Loucy (cell line): ENCODE data around the gene JARID2.

ENCODE experiments used
- H2AFZ ChIP-seq: fragments of 200-600 bp; sonication (generic); 2 replicates; pipeline ENCODE4 v1.6.0; 2016; ENCODE audit warnings: antibody characterized with exemption, mild to moderate bottlenecking, low read length, moderate library complexity
- H3F3A ChIP-seq: fragments of 200-600 bp; 2 replicates; pipeline ENCODE4 v1.6.0; 2016; ENCODE audit warnings: antibody characterized with exemption, low read depth, mild to moderate bottlenecking
- H3K27me3 ChIP-seq: fragments of 200-600 bp; sonication (generic); 2 replicates; pipeline ENCODE4 v1.6.1; 2014; ENCODE audit warnings: low read length, mild to moderate bottlenecking; ENCODE audit not compliant: insufficient read depth, poor library complexity, severe bottlenecking
- H3K36me3 ChIP-seq: fragments of 200-600 bp; sonication (generic); 2 replicates; pipeline ENCODE4 v1.6.1; 2016; ENCODE audit warnings: low read length; ENCODE audit not compliant: insufficient read depth
- H3K4me1 ChIP-seq: fragments of 200-600 bp; sonication (generic); 2 replicates; pipeline ENCODE4 v1.5.1; 2014; ENCODE audit warnings: low read length, mild to moderate bottlenecking; ENCODE audit not compliant: insufficient read depth, poor library complexity, severe bottlenecking
- H3K4me2 ChIP-seq: fragments of 200-600 bp; sonication (generic); 2 replicates; pipeline ENCODE4 v1.6.0; 2014; ENCODE audit warnings: antibody characterized with exemption, low read length, low read depth, mild to moderate bottlenecking; ENCODE audit not compliant: poor library complexity, severe bottlenecking
- H3K4me3 ChIP-seq: fragments of 200-600 bp; sonication (generic); 2 replicates; pipeline ENCODE4 v1.5.1; 2014; ENCODE audit warnings: low read length, mild to moderate bottlenecking, mixed read lengths; ENCODE audit not compliant: poor library complexity, severe bottlenecking
- H3K79me2 ChIP-seq: fragments of 200-600 bp; sonication (generic); 2 replicates; pipeline ENCODE4 v1.6.1; 2014; ENCODE audit warnings: low read length; ENCODE audit not compliant: insufficient read depth
- H3K9ac ChIP-seq: fragments of 200-600 bp; sonication (generic); 2 replicates; pipeline ENCODE4 v1.6.0; 2014; ENCODE audit warnings: mild to moderate bottlenecking, low read depth, low read length, moderate library complexity; ENCODE audit not compliant: poor library complexity, severe bottlenecking
- H3K9me2 ChIP-seq: fragments of 200-600 bp; sonication (generic); replicated peaks from 2 replicates; pipeline ENCODE4 v1.6.1; 2016; ENCODE audit warnings: low read depth, low read length, mixed read lengths
- H3K9me3 ChIP-seq: fragments of 200-600 bp; sonication (generic); 2 replicates; pipeline ENCODE4 v1.6.1; 2014; ENCODE audit warnings: mild to moderate bottlenecking, antibody characterized with exemption, low read length, low read depth; ENCODE audit not compliant: insufficient read depth
- H4K20me1 ChIP-seq: fragments of 200-600 bp; sonication (generic); 2 replicates; pipeline ENCODE4 v1.6.0; 2014; ENCODE audit warnings: antibody characterized with exemption, low read length, mild to moderate bottlenecking; ENCODE audit not compliant: insufficient read depth, poor library complexity, severe bottlenecking
- CTCF ChIP-seq: fragments of 200-600 bp; sonication (generic); conservative IDR thresholded peaks from 2 replicates; pipeline ENCODE4 v1.5.1; 2014; ENCODE audit warnings: mild to moderate bottlenecking, antibody characterized with exemption, low read length
- EZH2phosphoT487 ChIP-seq: fragments of 200-600 bp; IDR thresholded peaks from 2 replicates; pipeline ENCODE4 v1.6.1; 2018; ENCODE audit warnings: antibody characterized with exemption, mild to moderate bottlenecking, moderate library complexity, borderline replicate concordance

The JARID2 gene

GRCh38 chr6:15309611-15310283, 63.9 kb downstream of the JARID2 start:
- Histone ChIP-seq H3K4me3 (no peak overlapping the region), H3F3A (no peaks in the 10 kb centered on the region), H3K9ac (no peak overlapping the region), H3K36me3 (peaks cover 29% of the 10 kb centered on the region; the same call in 1 of the 2 replicates), H4K20me1 (peaks cover 98% of the 10 kb centered on the region), H2AFZ (no peak overlapping the region), H3K9me2 (no peaks in the 10 kb centered on the region), H3K27me3 (no peaks in the 10 kb centered on the region), H3K4me2 (no peak overlapping the region), H3K79me2 (peaks cover 100% of the 10 kb centered on the region), H3K4me1 (peaks cover 77% of the 10 kb centered on the region), H3K9me3 (no peaks in the 10 kb centered on the region)
- TF ChIP-seq CTCF (no peak), EZH2phosphoT487 (no peak)

- Histone ChIP-seq H3F3A (no peaks in the 10 kb centered on the region), H3K9me2 (no peaks in the 10 kb centered on the region), H3K4me1 (peaks cover 68% of the 10 kb centered on the region), H3K9me3 (no peaks in the 10 kb centered on the region), H3K36me3 (peaks cover 35% of the 10 kb centered on the region; the same call in 1 of the 2 replicates), H3K4me2 (no peak overlapping the region), H2AFZ (no peak overlapping the region), H4K20me1 (peaks cover 98% of the 10 kb centered on the region), H3K27me3 (no peaks in the 10 kb centered on the region), H3K4me3 (no peak overlapping the region), H3K9ac (no peak overlapping the region), H3K79me2 (peaks cover 100% of the 10 kb centered on the region)
- TF ChIP-seq EZH2phosphoT487: no peak
- no peak for TF ChIP-seq CTCF
Observed at GRCh38 chr6:15310680-15311079, 64.8 kb downstream of the JARID2 start.

GRCh38 chr6:15312500-15312899, 66.6 kb downstream of the JARID2 start:
- Histone ChIP-seq H2AFZ (no peak overlapping the region), H3K4me3 (no peak overlapping the region), H3K9ac (no peak overlapping the region), H3F3A (no peaks in the 10 kb centered on the region), H3K36me3 (peaks cover 35% of the 10 kb centered on the region; the same call in 1 of the 2 replicates), H3K9me3 (no peaks in the 10 kb centered on the region), H3K4me2 (peak overlapping the region; percentile 19), H4K20me1 (peaks cover 100% of the 10 kb centered on the region), H3K9me2 (no peaks in the 10 kb centered on the region), H3K27me3 (no peaks in the 10 kb centered on the region), H3K79me2 (peaks cover 100% of the 10 kb centered on the region), H3K4me1 (peaks cover 72% of the 10 kb centered on the region)
- TF ChIP-seq EZH2phosphoT487: no peak

- no peaks in the 10 kb centered on the region for H3K9me3 ChIP-seq
- H2AFZ ChIP-seq: no peak overlapping the region
- H3F3A ChIP-seq: no peaks in the 10 kb centered on the region
- peaks cover 66% of the 10 kb centered on the region for H3K4me1 ChIP-seq
- H3K36me3 ChIP-seq: peaks cover 35% of the 10 kb centered on the region; the same call in 1 of the 2 replicates
- TF ChIP-seq EZH2phosphoT487: no peak
- no peak for TF ChIP-seq CTCF
- peaks cover 100% of the 10 kb centered on the region for H4K20me1 ChIP-seq
- H3K4me2 ChIP-seq: no peak overlapping the region
- no peaks in the 10 kb centered on the region for H3K9me2 ChIP-seq
- no peaks in the 10 kb centered on the region for H3K27me3 ChIP-seq
- no peak overlapping the region for H3K9ac ChIP-seq
- no peak overlapping the region for H3K4me3 ChIP-seq
- H3K79me2 ChIP-seq: peaks cover 100% of the 10 kb centered on the region
Observed at GRCh38 chr6:15313367-15313766, 67.5 kb downstream of the JARID2 start.
